22Rv1 (cell line): ENCODE data around the gene RAB5IF.

Experiments used
- CTCF ChIP-seq: fragments of 450-650 bp; IDR thresholded peaks from 2 replicates; pipeline ENCODE4 v1.5.1; 2017; ENCODE audit warnings: mild to moderate bottlenecking
- ZFX ChIP-seq: fragments of 450-650 bp; IDR thresholded peaks from 2 replicates; pipeline ENCODE4 v1.6.1; 2017; ENCODE audit warnings: antibody characterized with exemption, borderline replicate concordance

- TF ChIP-seq CTCF (no peak), ZFX (no peak)
Measured at GRCh38 chr20:36642136-36642535, 36.6 kb downstream of the RAB5IF start.
